OCI-LY7 (cell line): ENCODE data around the gene APCDD1L.

ENCODE experiments used
- EZH2phosphoT487 ChIP-seq: fragments of 200-600 bp; sonication (generic); IDR thresholded peaks from 2 replicates; pipeline ENCODE4 v1.6.1; 2018; ENCODE audit warnings: low read depth, borderline replicate concordance, mild to moderate bottlenecking, mixed run types, antibody characterized with exemption, low read length, moderate library complexity, mixed read lengths
- TF ChIP-seq, protein P1 (sequence below): fragments of 200-600 bp; sonication (generic); conservative IDR thresholded peaks from 2 replicates; pipeline ENCODE4 v1.5.1; 2014; ENCODE audit warnings: mild to moderate bottlenecking, antibody characterized with exemption, low read length, moderate library complexity, mixed read lengths

GRCh38 chr20:58494923-58495622, 20.1 kb downstream of the APCDD1L start:
- TF ChIP-seq, protein P1, sequence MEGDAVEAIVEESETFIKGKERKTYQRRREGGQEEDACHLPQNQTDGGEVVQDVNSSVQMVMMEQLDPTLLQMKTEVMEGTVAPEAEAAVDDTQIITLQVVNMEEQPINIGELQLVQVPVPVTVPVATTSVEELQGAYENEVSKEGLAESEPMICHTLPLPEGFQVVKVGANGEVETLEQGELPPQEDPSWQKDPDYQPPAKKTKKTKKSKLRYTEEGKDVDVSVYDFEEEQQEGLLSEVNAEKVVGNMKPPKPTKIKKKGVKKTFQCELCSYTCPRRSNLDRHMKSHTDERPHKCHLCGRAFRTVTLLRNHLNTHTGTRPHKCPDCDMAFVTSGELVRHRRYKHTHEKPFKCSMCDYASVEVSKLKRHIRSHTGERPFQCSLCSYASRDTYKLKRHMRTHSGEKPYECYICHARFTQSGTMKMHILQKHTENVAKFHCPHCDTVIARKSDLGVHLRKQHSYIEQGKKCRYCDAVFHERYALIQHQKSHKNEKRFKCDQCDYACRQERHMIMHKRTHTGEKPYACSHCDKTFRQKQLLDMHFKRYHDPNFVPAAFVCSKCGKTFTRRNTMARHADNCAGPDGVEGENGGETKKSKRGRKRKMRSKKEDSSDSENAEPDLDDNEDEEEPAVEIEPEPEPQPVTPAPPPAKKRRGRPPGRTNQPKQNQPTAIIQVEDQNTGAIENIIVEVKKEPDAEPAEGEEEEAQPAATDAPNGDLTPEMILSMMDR = no peak
- no peak for TF ChIP-seq EZH2phosphoT487
